GM19099 (cell line): ENCODE data around the gene FUBP1.

ENCODE experiments used
- POLR2A ChIP-seq: IDR thresholded peaks from 3 replicates; pipeline ENCODE4 v1.6.1; 2011; ENCODE audit warnings: low read depth; ENCODE audit not compliant: insufficient read length; ENCODE audit errors: extremely low read depth

The FUBP1 gene

GRCh38 chr1:77926561-77927357, 52.1 kb downstream of the FUBP1 start:
- no peak for TF ChIP-seq POLR2A

- TF ChIP-seq POLR2A, result no peak
Observed at GRCh38 chr1:77925956-77926355, 52.9 kb downstream of the FUBP1 start.

DNA sequence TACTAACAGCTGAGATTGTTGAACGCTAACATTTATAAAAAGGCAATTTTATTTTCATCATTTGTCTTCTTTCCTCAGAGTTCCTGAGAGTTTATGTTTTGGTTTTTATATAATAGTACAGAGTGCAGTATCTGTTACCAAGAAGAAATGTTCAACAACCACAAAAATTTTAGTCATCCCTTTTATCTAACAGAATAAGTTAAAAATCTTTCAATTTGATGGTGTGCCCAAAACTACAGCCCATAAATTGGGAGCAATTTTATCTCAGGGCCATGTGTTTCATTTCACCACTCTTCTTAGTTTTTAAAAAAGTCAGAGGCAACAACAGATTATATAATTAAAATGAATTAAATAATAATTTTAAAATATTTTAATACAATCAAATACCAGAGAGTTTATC, 53.4 kb downstream of the FUBP1 start:
- no peak for TF ChIP-seq POLR2A

- no peak for TF ChIP-seq POLR2A
Observed at GRCh38 chr1:77910116-77910515, 68.8 kb downstream of the FUBP1 start.

DNA sequence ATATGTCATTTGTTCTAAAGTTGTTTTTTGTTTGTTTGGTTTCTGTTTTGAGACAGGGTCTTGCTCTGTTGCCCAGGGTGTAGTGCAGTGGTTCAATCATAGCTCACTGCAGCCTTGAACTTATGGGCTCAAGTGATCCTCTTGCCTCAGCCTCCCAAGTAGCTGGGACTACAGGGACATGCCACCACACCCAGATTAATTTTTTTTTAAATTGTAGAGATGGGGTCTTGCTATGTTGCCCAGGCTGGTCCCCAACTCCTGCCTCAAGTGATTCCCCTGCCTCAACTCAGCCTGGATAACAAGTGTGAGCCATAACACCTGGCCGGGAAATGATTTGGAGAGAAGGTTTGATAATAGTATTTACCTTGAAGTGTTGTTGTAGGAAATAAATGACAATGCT, 72.2 kb downstream of the FUBP1 start:
- no peak for TF ChIP-seq POLR2A

DNA sequence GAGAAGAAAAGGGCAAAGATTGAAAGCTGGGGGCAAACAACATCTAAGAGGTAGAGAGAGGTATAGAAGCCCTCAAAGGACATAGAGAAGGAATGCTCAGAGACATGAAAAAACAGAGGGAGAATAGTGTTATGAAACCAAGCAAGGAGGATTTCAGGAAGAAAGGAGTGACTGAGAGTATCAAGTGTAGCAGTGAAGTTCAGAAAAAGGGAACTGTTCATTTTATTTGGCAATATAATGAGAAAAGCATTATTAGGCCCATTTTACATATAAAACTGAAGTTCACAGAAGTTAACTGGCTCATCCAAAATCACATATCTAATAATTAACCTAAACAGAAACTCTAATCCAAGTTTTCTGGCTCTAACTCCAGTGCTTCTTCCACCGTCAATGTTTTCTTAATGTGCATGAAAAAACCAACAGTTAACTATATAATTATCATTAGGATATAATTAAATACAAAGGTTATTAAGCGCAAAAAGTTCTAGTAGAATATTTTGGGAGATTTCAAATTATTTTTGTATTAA, 72.8 kb downstream of the FUBP1 start:
- no peak for TF ChIP-seq POLR2A

DNA sequence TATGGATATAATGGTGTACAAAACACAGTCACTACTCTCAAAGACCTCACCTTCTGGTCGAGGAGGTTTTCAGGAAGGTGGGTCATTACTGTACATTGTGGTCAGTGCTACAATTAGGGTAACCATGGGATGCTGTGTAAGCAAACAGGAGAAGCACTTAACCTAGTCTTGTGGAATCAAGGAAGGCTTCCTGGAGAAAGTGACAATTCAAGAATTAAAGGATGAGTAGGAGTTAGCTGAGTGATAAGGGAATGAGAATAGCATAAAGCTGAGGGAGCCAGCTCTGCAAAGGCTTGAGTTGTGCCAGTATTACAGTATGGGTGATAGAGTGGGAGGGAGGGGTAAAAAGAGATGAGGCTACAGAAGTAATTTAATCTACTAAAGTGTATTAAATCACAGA, 73.3 kb downstream of the FUBP1 start:
- no peak for TF ChIP-seq POLR2A

- TF ChIP-seq POLR2A, result no peak
Observed at GRCh38 chr1:77900687-77901293, 78.1 kb downstream of the FUBP1 start.

DNA sequence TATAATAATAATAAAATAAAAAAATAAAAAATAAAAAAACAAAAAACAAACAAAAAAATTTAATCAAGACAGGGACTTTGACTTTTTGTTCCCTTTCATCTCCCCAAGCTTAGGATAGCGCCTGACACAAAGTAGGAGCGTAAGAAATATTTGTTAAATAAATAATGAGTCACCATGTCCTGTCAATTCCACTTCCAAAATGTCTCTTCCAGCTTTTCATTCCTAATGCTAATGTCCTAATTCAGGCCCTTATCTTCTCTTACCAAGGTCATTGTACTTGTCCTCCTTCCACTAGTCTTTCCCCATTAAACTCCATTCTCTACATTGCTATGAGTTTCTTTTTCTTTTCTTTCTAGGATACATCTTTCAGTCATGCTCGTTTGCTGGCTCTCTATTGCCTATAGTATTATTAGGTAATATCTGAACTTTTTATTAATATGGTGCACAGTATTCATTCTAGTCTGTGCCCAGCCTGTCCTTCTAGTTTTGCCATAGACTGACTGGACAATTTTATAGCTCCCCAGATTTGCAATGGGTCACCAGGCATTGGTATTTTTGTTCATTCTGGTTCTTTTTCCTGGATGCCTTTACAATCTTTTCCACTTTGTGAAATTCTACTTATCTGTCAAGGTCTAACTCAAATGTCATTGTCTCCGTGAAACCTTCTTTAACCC, 79.1 kb downstream of the FUBP1 start:
- TF ChIP-seq POLR2A, result no peak
